GM23338 (cell line): ENCODE results near the gene ASTN1. TPM values are rescaled to one million over a fixed set of nuclear protein-coding genes. Genes with fewer than 3 reads are reported as not detected.

Experiments
- ATAC-seq: fragments of 200-7000 bp; cut with Tn5 transposase; 3 replicates; pipeline ENCODE4 v1.9.1; 2020
- DNase-seq: peaks from one replicate; pipeline ENCODE4 v3.0.0-alpha.2; 2015; ENCODE audit warnings: low spot score
- H2AFZ ChIP-seq: fragments of 200-600 bp; sonication (generic); 2 replicates; pipeline ENCODE4 v1.8.0; 2016; ENCODE audit warnings: antibody characterized with exemption, mild to moderate bottlenecking, moderate library complexity
- H3F3A ChIP-seq: fragments of 200-600 bp; sonication (generic); replicated peaks from 2 replicates; pipeline ENCODE4 v1.8.0; 2017; ENCODE audit warnings: antibody characterized with exemption, mixed run types, low read depth
- H3K27ac ChIP-seq: fragments of 200-600 bp; sonication (generic); 2 replicates; pipeline ENCODE4 v1.6.1; 2016; ENCODE audit warnings: low read depth
- H3K27me3 ChIP-seq: fragments of 200-600 bp; sonication (generic); 2 replicates; pipeline ENCODE4 v1.8.0; 2016; ENCODE audit warnings: mild to moderate bottlenecking, mixed run types, moderate library complexity; ENCODE audit not compliant: insufficient read depth
- H3K36me3 ChIP-seq: fragments of 200-600 bp; sonication (generic); 2 replicates; pipeline ENCODE4 v1.8.0; 2016; ENCODE audit warnings: mild to moderate bottlenecking; ENCODE audit not compliant: insufficient read depth
- H3K4me1 ChIP-seq: fragments of 200-600 bp; sonication (generic); 2 replicates; pipeline ENCODE4 v1.8.0; 2016; ENCODE audit warnings: mild to moderate bottlenecking, moderate library complexity; ENCODE audit not compliant: insufficient read depth
- H3K4me2 ChIP-seq: fragments of 200-600 bp; sonication (generic); 2 replicates; pipeline ENCODE4 v1.7.1; 2017; ENCODE audit warnings: mixed run types
- H3K4me3 ChIP-seq: fragments of 200-600 bp; sonication (generic); 2 replicates; pipeline ENCODE4 v1.6.1; 2016; ENCODE audit warnings: mixed run types
- H3K79me2 ChIP-seq: fragments of 200-600 bp; sonication (generic); replicated peaks from 2 replicates; pipeline ENCODE4 v1.8.0; 2017; ENCODE audit warnings: mild to moderate bottlenecking; ENCODE audit not compliant: insufficient read depth
- H3K9me2 ChIP-seq: fragments of 200-600 bp; sonication (generic); 2 replicates; pipeline ENCODE4 v1.8.0; 2017; ENCODE audit not compliant: insufficient read depth
- H4K20me1 ChIP-seq: fragments of 200-600 bp; sonication (generic); replicated peaks from 2 replicates; pipeline ENCODE4 v1.8.0; 2017; ENCODE audit warnings: mild to moderate bottlenecking; ENCODE audit not compliant: insufficient read depth
- H3K27ac Mint-ChIP-seq: 2 replicates; pipeline ENCODE4 v1.8.0; 2020; ENCODE audit warnings: inconsistent platforms, mild to moderate bottlenecking, moderate library complexity, mixed read lengths
- H3K27me3 Mint-ChIP-seq: 3 replicates; pipeline ENCODE4 v1.8.0; 2022; ENCODE audit warnings: low read depth, mild to moderate bottlenecking, moderate library complexity, mixed read lengths, inconsistent platforms; ENCODE audit not compliant: insufficient read depth, poor library complexity
- H3K36me3 Mint-ChIP-seq: 3 replicates; pipeline ENCODE4 v1.8.0; 2021; ENCODE audit warnings: low read depth, mild to moderate bottlenecking, inconsistent platforms, moderate library complexity, mixed read lengths
- H3K4me1 Mint-ChIP-seq: 3 replicates; pipeline ENCODE4 v1.8.0; 2020; ENCODE audit warnings: mild to moderate bottlenecking, inconsistent platforms, mixed read lengths
- H3K4me3 Mint-ChIP-seq: 3 replicates; pipeline ENCODE4 v1.8.0; 2021; ENCODE audit warnings: moderate library complexity, mild to moderate bottlenecking, inconsistent platforms, mixed read lengths
- H3K9me3 Mint-ChIP-seq: 3 replicates; pipeline ENCODE4 v1.8.0; 2020; ENCODE audit warnings: moderate library complexity, mild to moderate bottlenecking, inconsistent platforms, mixed read lengths
- CREB1 ChIP-seq: fragments of 250-450 bp; sonication (Bioruptor Pico); IDR thresholded peaks from 2 replicates; pipeline ENCODE4 v1.5.0; 2020; ENCODE audit warnings: low read depth, mild to moderate bottlenecking, moderate library complexity
- CTCF ChIP-seq, 2 experiments: fragments of 200-600 bp in 1 of 2; sonication (generic) in 1 of 2; conservative IDR thresholded peaks; 2 replicates each; pipeline versions ENCODE4 v1.5.1 to v1.6.1; 2016 to 2017; ENCODE audit warnings: antibody characterized with exemption in 2 of 2, low read depth in 2 of 2, mild to moderate bottlenecking in 2 of 2, moderate library complexity in 1 of 2
- ETS1 ChIP-seq: IDR thresholded peaks from 2 replicates; pipeline ENCODE4 v1.6.1; 2016; ENCODE audit warnings: antibody characterized with exemption
- EZH2 ChIP-seq: fragments of 200-600 bp; sonication (generic); IDR thresholded peaks from one replicate; pipeline ENCODE4 v1.8.0; 2017; ENCODE audit warnings: antibody characterized with exemption, mild to moderate bottlenecking, low read depth; ENCODE audit not compliant: unreplicated experiment
- REST ChIP-seq: IDR thresholded peaks from one replicate; pipeline ENCODE4 v1.6.1; 2018; ENCODE audit warnings: antibody characterized with exemption; ENCODE audit not compliant: unreplicated experiment
- STAT1 ChIP-seq: IDR thresholded peaks from one replicate; pipeline ENCODE4 v1.6.1; 2016; ENCODE audit warnings: antibody characterized with exemption; ENCODE audit not compliant: unreplicated experiment
- ZNF114 ChIP-seq: fragments of 250-450 bp; sonication (Bioruptor Pico); IDR thresholded peaks from 2 replicates; pipeline ENCODE4 v1.5.0; 2020; ENCODE audit warnings: mild to moderate bottlenecking, moderate library complexity
- ZNF331 ChIP-seq: fragments of 250-450 bp; sonication (Bioruptor Pico); IDR thresholded peaks from 2 replicates; pipeline ENCODE4 v1.5.0; 2020; ENCODE audit warnings: low read depth, mild to moderate bottlenecking, moderate library complexity
- polyA plus RNA-seq: library from polyadenylated mRNA; unstranded; fragments of >200 nt; fragmentation: Nextera tagmentation; extraction: Ambion mirVana; gene quantifications from 2 replicates; pipeline ENCODE4 v1.2.1, GENCODE V29; 2016
- total RNA-seq: library from RNA; depleted of rRNA; stranded (reverse); fragments of >200 nt; shearing (Covaris generic); gene quantifications from 2 replicates; pipeline ENCODE4 v1.2.3, GENCODE V29; 2014

The ASTN1 gene
- total and polyA plus RNA-seq, 2 experiments from 2014 or later, result 2.0 to 5.2 TPM

- Mint-ChIP-seq H3K4me3 (no peak overlapping the region), H3K9me3 (no peaks in the 10 kb centered on the region), H3K36me3 (no peaks in the 10 kb centered on the region), H3K27ac (no peak overlapping the region), H3K27me3 (no peaks in the 10 kb centered on the region), H3K4me1 (peaks cover 30% of the 10 kb centered on the region)
- Histone ChIP-seq H3K36me3 (no peaks in the 10 kb centered on the region), H3K27me3 (no peaks in the 10 kb centered on the region), H3K4me2 (no peak overlapping the region), H3F3A (no peaks in the 10 kb centered on the region), H3K9me2 (peaks cover 4% of the 10 kb centered on the region), H3K4me1 (peaks cover 12% of the 10 kb centered on the region), H3K79me2 (no peaks in the 10 kb centered on the region), H3K4me3 (no peak overlapping the region), H2AFZ (no peak overlapping the region), H4K20me1 (no peaks in the 10 kb centered on the region), H3K27ac (no peak overlapping the region)
- ATAC-seq (no peak), DNase-seq (no peak)
- no peak for TF ChIP-seq STAT1
- TF ChIP-seq EZH2, result no peak
- no peak for TF ChIP-seq CREB1 (CRISPR knock-in tag)
- no peak for TF ChIP-seq ETS1
- no peak for TF ChIP-seq CTCF (conservative IDR thresholded peaks at IDR 0.05; ENCODE audit: low read depth in 2 of 2)
- no peak for TF ChIP-seq REST
- no peak for TF ChIP-seq ZNF114 (CRISPR knock-in tag)
Observed at GRCh38 chr1:177032434-177032833, 132.1 kb downstream of the ASTN1 start.

GRCh38 chr1:177024623-177025022 is 139.9 kb downstream of the ASTN1 start:
- Mint-ChIP-seq H3K27me3 (peaks cover 1% of the 10 kb centered on the region), H3K9me3 (no peaks in the 10 kb centered on the region), H3K27ac (no peak overlapping the region), H3K36me3 (no peaks in the 10 kb centered on the region), H3K4me1 (peaks cover 7% of the 10 kb centered on the region), H3K4me3 (no peak overlapping the region)
- no peak overlapping the region for H3K4me3 ChIP-seq
- TF ChIP-seq ZNF331 (CRISPR knock-in tag), result no peak
- no peak for TF ChIP-seq ETS1
- no peak for TF ChIP-seq CTCF (conservative IDR thresholded peaks at IDR 0.05; ENCODE audit: low read depth in 2 of 2)
- no peak overlapping the region for H3K4me2 ChIP-seq
- H3K4me1 ChIP-seq, result no peaks in the 10 kb centered on the region
- ATAC-seq, result no peak
- peaks cover 2% of the 10 kb centered on the region; the same call in 1 of the 2 replicates for H3K9me2 ChIP-seq
- H2AFZ ChIP-seq, result no peak overlapping the region
- H3F3A ChIP-seq, result no peaks in the 10 kb centered on the region
- H3K79me2 ChIP-seq, result no peaks in the 10 kb centered on the region
- no peak for DNase-seq
- no peaks in the 10 kb centered on the region for H3K27me3 ChIP-seq
- no peaks in the 10 kb centered on the region for H3K36me3 ChIP-seq
- no peak overlapping the region for H3K27ac ChIP-seq
- H4K20me1 ChIP-seq, result no peaks in the 10 kb centered on the region
